ENCODE data around the gene ZNF543.
A peak's percentile ranks its signal among the peaks of the same experiment; 100 is the strongest.

DNA sequence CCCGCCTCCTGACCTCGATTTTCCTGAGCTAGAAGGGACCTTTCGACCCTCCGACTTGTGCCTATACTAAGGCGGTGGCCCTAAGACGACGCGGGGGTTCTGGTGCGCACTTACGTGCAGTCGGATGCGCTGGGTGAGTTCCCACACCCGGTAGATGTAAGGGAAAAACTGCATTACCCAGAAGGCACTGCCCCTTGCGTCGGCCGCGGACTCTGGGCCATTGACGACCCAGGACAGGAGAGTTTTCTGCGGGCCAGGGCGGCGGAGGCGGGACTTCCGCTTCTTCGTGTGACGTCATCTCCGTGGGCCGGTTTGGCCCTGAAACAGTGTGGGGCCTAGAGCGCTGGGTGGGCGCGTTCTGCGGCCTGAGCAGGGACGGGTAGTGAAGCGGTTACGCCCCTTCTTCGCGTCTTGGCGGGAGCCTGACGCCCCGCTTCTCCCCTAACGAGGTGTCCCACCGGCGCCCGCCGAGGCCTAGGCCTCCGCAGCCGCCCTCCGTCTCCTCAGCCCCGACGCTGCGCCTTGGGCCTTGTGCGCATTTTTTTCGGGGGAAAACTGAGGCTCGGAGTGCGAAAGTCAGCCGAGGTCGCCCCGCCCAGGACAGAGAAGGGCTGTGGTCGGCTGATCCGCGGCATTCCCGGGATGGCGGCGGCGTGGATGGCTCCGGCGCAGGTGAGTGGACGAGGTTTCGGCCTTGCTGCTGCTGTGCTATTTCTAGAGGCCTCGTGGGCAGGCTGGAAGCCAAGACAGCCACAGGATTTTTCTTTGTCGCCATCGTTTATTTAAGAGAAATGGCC, 39.9 kb upstream of the ZNF543 start, which contains the start of gene ZNF460:
- TF ChIP-seq POLR2AphosphoS5 (IDR thresholded peaks at IDR 0.05; ENCODE audit: control insufficient read depth, insufficient read depth, low read depth, low read length), result no peak; the same call in none of the 2 replicates
- no peak for TF ChIP-seq BHLHE40 (IDR thresholded peaks at IDR 0.05; ENCODE audit: low read length)
- no peak for TF ChIP-seq RAD21 (CRISPR knock-in tag; conservative IDR thresholded peaks at IDR 0.05 in 1 of 2, IDR thresholded peaks at IDR 0.05 in 1 of 2)
- TF ChIP-seq POLR2A (conservative IDR thresholded peaks at IDR 0.05), result peak; percentile 88
- TF ChIP-seq CBX5 (IDR thresholded peaks at IDR 0.05; ENCODE audit: borderline replicate concordance, low read depth), result no peak
- TF ChIP-seq ZNF311 (CRISPR knock-in tag; IDR thresholded peaks at IDR 0.05), result no peak
- TF ChIP-seq TCFL5 (CRISPR knock-in tag; conservative IDR thresholded peaks at IDR 0.05), result no peak
- TF ChIP-seq PCBP1 (IDR thresholded peaks at IDR 0.05; ENCODE audit: low read depth, low read length, poor library complexity, severe bottlenecking), result peak; percentile 80
